ENCODE data around the gene DPPA3.
"Not testable (repeated sequence)": the region's sequence is repeated elsewhere in the genome, so short reads cannot be mapped to it uniquely, and the experiment has no call there.

Gene DPPA3

GRCh38 chr12:7730984-7731383 lies 19.8 kb downstream of the DPPA3 start:
- not testable (repeated sequence) for DNase-seq (ENCODE audit: low read depth in 2 of 2)

GRCh38 chr12:7731486-7731885 lies 20.3 kb downstream of the DPPA3 start:
- no peak for DNase-seq (ENCODE audit: low read depth in 2 of 2)

GRCh38 chr12:7732993-7733392 lies 21.8 kb downstream of the DPPA3 start:
- no peak for DNase-seq (ENCODE audit: low read depth in 2 of 2)

- no peak for DNase-seq (ENCODE audit: low read depth in 2 of 2)
Observed at GRCh38 chr12:7747246-7747645, 36.0 kb downstream of the DPPA3 start, which contains the start of gene CLEC4C. CLEC4C (minus strand) TSS chr12:7747375; CDS start chr12:7747348, 27 bp downstream.

- no peak for DNase-seq (ENCODE audit: low read depth in 2 of 2)
Observed at GRCh38 chr12:7748852-7749251, 37.6 kb downstream of the DPPA3 start.

GRCh38 chr12:7749442-7749841 lies 38.2 kb downstream of the DPPA3 start:
- DNase-seq (ENCODE audit: low read depth in 2 of 2): no peak

GRCh38 chr12:7750350-7750749 lies 39.1 kb downstream of the DPPA3 start:
- no peak for DNase-seq (ENCODE audit: low read depth in 2 of 2)

- no peak for DNase-seq (ENCODE audit: low read depth in 2 of 2)
Observed at GRCh38 chr12:7751394-7751793, 40.2 kb downstream of the DPPA3 start.

- DNase-seq (ENCODE audit: low read depth in 2 of 2): not testable (repeated sequence)
Observed at GRCh38 chr12:7751941-7752922, 41.0 kb downstream of the DPPA3 start.

- DNase-seq (ENCODE audit: low read depth in 2 of 2): not testable (repeated sequence)
Observed at GRCh38 chr12:7755668-7756067, 44.4 kb downstream of the DPPA3 start.

GRCh38 chr12:7756993-7757392 lies 45.8 kb downstream of the DPPA3 start:
- no peak for DNase-seq (ENCODE audit: low read depth in 2 of 2)

GRCh38 chr12:7758766-7759140 lies 47.5 kb downstream of the DPPA3 start:
- no peak for DNase-seq (ENCODE audit: low read depth in 2 of 2)

Data from fibroblast of skin of left biceps (primary cell).